NK-92 (cell line): ENCODE results near the gene NR1H2.
"Not testable (repeated sequence)": the region's sequence is repeated elsewhere in the genome, so short reads cannot be mapped to it uniquely, and the experiment has no call there.

Experiments
- DNase-seq: peaks from one replicate; lab custom pipeline; 2025; ENCODE audit not compliant: unreplicated experiment; lab: John Stamatoyannopoulos, UW

NR1H2 gene

DNA sequence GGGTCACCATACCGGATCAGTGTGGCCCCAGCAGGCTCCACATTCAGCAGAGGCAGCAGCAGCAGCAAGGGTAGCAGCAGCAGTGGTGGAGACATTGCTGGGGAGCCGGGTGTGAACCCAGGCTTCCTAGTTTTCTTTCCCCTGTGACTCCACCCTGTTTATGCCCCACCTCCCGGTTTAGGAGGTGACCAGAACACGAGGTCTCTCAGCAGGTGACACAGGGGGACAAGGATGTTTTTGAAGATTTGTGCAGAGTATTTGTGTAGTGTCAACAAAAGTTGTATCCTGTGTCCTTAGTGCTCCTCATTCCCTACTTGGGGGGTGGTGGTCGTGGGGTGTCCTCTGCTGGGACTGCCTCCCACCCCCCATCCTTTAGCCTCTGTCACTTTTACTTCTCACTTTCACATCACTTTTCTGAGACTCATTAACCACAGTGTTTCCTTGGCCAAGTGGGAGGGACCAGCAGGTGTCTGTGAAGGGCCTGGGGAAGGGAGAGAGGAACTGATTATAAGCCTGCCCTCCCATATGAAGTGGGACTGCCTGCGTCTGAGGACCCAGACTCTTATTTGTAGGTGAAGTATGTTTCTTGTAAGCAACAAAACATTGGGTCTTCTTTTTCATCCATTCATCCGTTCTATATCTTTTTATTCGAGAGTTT lies 31.5 kb upstream of the NR1H2 start:
- DNase-seq, result no peak

- DNase-seq, result not testable (repeated sequence)
Measured at GRCh38 chr19:50347089-50347581, 29.1 kb upstream of the NR1H2 start.

DNA sequence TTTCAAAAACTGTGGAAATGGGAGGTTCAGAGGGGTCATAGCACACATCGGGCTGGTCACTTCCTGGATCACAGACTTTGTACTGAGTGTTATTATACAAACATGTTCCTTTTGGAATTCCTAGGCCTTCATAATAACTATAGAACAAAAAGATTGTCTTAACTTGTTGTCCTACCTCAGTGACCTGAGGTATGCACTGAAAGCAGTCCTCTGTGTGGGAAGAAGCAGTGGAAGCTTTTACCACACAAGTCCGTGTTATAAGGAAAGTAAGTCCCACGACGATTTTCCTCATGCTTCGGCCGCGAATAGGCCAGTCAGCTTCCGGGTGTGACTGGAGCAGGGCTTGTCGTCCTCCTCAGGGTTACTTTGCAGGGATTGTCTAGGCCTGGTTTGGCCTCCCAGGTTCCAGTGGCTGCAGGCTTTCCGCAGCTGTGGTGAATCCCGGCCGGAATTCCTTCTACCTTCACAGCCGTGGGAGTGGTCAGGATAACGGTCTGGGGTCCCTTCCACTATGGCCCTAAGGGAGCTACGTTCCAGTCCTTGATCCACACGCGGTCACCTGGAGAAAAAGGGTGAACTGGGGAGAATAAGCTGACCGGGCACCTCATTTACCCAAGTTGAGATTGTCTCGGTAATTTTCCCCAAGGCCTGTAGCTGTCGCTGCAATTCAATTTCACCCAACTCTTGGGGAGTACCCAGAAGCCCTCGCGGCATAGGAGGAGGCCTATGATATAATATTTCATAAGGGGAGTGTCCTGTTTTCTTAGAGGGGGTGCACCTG lies 26.8 kb upstream of the NR1H2 start:
- no peak for DNase-seq

DNA sequence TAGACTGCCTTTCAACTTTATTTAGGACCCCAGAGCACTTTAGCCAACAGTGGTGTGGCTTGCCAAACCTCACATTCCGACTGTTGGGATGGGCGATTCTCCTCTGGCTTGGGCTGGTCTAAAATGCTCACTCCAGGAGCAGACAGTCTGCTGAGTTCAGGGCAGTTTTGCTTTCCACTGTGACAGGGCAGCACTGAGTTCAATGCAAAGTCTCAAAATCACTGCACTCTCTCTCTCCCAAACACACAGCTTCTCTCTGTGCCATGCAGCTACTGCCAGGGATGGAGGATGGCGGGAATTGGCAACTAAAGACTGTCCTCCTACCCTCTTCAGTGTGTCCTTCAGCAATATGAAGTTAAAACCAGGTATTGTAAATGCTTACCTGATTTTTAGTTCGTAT lies 24.0 kb upstream of the NR1H2 start:
- no peak for DNase-seq

DNA sequence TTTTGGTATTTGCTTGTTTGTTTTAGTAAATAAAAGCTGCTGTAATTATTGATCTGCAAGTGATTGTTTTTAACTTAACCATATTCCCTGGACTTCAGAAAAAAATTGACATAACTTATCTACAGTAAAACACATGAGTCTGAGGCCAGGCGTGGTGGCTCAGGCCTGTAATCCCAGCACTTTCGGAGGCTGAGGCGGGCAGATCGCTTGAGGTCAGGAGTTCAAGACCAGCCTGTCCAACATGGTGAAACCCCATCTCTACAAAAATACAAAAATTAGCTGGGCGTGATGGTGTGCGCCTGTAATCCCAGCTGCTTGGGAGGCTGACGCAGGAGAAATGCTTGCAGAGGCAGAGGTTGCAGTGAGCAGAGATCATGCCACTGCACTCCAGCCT lies 22.8 kb upstream of the NR1H2 start:
- not testable (repeated sequence) for DNase-seq

DNA sequence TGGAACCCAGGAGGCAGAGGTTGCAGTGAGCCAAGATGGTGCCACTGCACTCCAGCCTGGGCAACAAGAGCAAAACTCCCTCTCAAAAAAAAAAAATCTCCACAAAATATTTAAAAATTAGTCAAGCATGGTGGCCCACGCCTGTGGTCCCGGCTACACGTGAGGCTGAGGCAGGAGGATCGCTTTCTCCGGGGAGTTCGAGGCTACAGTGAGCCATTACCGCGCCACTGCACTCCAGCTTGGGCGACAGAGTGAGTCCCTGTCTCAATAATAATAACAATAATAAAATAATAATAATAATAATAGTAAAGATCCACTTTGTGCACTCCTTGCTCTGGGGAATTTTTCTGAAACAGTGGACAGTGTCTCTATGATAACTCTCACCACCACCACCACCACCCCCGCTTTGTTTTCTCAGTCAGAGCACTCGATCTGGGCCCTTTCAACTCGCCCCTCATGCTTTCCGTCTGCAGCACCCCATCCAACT lies 19.5 kb upstream of the NR1H2 start:
- DNase-seq, result no peak

- no peak for DNase-seq
Measured at GRCh38 chr19:50357178-50358100, 18.8 kb upstream of the NR1H2 start.

DNA sequence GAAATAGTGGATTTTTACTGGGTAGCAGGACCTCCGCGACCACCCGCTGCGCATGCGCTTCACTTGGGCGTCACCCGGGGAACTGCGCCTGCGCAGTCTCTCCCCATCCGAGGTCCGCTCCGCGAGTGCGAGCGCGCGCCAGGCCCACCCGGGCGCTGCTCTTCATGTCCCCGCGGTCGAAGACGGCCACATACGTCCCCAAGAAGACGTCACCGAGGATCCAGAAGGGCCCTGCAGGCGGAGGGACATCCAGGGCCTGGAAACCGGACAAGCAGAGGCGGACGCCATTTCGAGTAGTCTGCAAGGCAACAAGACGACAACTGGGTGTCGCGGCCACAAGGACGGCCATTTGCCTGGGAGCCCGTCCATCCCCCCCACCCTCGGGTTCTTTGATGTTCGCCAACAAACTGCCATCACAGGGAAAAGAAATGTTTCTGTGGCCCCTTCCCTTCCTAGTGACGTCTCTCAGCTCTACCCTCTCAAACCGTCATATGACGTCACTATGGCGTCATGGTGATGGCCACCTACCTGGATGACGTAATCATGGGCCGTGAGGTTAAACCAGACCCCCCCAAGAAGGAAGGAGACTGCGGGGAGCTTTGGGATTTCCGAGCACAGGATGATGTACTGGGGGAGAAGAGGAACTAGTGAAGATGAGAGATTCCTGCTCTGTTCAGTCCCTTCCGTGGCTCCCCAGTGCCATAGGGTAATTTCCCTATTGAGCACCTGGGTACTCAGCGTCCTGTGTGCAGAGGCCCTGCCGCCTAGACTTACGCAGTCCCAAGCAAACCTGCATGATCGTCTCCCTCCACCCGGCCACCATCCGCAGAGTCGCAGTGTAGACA lies 17.6 kb upstream of the NR1H2 start:
- no peak for DNase-seq

DNA sequence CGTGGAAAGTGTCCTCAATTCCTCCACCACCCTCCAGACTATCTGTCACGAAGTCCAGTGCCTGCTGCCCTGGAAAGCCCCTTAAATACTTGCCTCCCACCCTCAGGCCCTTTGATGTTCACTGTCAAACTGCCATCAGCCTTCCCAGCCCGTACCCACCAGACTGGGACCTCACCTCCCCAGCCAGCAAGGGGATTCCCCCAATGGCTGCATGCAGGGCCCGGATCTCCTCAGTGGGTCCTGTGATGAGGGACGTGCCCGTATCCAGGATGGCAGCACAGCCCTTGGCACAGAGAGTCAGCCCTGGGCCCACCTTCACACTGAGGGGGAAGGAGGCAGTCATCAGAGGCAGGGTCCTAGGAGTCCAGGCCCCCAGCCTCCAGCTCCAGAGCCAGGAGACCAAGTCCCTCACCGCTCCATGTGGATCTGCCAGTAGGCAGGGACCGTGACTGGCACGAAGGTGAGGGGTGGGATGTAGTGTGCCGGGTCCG lies 16.9 kb upstream of the NR1H2 start:
- no peak for DNase-seq

GRCh38 chr19:50361290-50362029 lies 14.8 kb upstream of the NR1H2 start:
- no peak for DNase-seq

DNA sequence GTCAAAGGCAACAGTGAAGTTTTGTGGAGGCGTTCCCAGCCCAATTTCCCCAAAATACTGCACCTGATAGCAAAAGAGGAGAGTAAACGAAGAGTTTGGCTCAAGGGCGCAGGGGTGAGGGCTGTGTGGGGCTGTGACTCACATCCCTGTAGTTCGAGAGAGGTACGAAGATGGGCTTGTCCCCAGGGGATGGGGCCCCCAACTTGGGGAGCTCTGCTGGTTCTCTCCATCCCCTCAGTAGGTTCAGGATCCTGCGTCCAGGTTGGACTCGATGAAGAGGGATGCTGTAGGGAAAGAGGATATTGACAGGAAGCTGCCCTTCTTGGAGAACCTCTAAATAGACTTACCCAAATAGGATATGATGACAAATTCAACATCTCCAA lies 14.2 kb upstream of the NR1H2 start:
- no peak for DNase-seq

- no peak for DNase-seq
Measured at GRCh38 chr19:50362656-50363424, 13.4 kb upstream of the NR1H2 start.

DNA sequence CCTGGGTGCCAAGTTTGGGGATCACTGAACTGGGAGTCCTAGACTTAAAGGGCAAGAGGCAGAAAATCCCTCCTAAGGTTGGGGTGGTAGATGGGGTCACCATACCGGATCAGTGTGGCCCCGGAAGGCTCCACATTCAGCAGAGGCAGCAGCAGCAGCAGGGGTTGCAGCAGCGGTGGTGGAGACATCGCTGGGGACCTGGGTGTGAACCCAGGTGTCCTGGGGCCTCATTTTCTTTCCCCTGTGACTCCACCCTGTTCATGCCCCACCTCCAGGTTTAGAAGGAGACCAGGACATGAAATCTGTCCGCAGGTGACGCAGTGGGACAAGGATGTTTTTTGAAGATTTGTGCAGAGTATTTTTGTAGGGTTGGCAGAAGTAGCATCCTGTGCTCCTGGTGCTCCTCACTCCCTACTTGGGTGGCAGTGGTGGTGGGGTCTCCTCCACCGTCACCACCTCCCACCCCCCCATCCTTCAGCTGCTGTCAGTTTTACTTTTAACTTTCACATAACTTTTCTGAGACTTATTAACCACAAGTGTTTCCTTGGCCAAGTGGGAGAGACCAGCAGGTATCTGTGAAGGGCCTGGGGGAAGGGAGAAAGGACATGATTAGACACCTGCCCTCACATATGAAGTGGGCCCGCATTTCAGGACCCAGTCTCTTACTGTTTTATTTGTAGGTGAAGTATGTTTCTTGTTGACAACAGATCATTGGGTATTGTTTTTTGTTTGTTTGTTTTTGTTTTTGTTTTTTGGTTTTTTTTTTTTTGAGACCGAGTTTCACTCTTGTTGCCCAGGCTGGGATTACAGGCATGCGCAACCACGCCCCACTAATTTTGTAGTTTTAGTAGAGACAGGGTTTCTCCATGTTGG lies 10.6 kb upstream of the NR1H2 start, which contains the start of gene NAPSA:
Gene NAPSA (minus strand): TSS at position 206 of the 873 bp plus-strand sequence. CDS start 18 bp downstream, at position 188.
- DNase-seq, result no peak

DNA sequence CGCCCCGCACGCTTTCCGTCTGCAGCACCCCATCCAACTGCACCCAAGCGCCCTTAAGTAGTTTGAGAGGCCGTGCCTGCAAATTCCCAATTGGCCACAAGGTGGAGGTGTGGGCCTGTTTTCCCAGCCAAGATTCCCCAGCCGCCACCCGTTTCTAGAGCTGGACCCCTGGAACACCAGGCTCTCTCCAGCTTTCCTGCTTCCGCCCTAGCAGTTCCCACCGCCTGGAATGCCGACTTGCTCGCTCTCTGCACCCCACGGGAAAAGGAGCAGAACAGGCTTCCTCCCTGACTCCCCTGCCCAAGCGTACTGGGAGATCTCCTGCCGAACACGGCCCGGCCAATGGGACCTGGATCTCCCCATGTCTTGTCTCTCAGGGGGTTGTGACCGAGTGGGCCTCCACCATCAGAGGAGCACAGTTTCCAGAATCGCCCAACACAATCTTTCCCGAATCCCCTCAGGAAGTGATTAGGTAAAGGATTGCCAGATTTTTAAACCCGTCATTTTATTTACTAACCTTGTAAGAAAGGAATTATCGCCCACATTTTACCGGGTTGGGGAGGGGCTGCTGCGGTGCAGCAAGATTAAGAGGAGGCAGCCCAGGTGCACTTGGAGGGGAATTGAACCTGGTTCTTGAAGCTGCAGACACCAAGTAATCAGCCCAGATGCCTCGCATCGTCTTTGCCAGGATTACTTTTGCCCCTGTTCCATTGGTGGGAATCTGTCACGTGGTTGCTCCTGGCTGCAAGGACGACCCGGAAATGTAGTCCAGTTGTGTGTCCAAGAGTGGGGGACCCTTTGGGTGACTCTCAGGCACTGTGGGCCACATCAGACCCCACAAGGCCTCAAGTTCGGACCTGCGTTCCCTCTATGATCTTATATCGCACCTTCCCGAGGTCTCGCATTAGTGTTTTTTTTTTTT lies 7.3 kb upstream of the NR1H2 start:
- no peak for DNase-seq

GRCh38 chr19:50371914-50372475 lies 4.3 kb upstream of the NR1H2 start:
- no peak for DNase-seq

GRCh38 chr19:50377051-50377461 lies 799 bp downstream of the NR1H2 start:
- DNase-seq, result no peak
